ENCODE data around the gene MRPS12. TPM values are rescaled to one million over a fixed set of nuclear protein-coding genes. Genes with fewer than 3 reads are reported as not detected.

MRPS12 gene
- polyA plus RNA-seq, 3 donors = 17.2 to 81.5 (median 73.0) TPM

GRCh38 chr19:38951187-38951586 lies 20.4 kb downstream of the MRPS12 start:
- no CpG with 5 or more reads among the region's 3 CpGs for WGBS (ENCODE audit: insufficient coverage)
- peaks cover 30 to 53% (median 44%) of the 10 kb centered on the region in 3 donors for H3K27me3 Mint-ChIP-seq (ENCODE audit: low read depth in 3 of 3)
- no peak overlapping the region for H3K4me3 Mint-ChIP-seq
- H3K4me1 ChIP-seq (ENCODE audit: control insufficient read depth in 1 of 2, insufficient read depth in 2 of 2, low read length in 2 of 2) = peaks cover 7 to 10% of the 10 kb centered on the region in 2 donors
- H3K9ac ChIP-seq (ENCODE audit: insufficient read depth, low read length, poor library complexity, severe bottlenecking) = no peak overlapping the region
- no peak for TF ChIP-seq CTCF (IDR thresholded peaks at IDR 0.05)
- peaks cover 11% of the 10 kb centered on the region for H3K4me1 Mint-ChIP-seq
- no peaks in the 10 kb centered on the region for H3K79me2 ChIP-seq (ENCODE audit: insufficient read depth, low read length)
- no peak overlapping the region for H2AFZ ChIP-seq (ENCODE audit: insufficient read depth, low read depth, low read length, poor library complexity, severe bottlenecking)
- no peak overlapping the region for H3K27ac ChIP-seq (ENCODE audit: low read depth in 1 of 2, low read length in 2 of 2)
- DNase-seq = no peak
- no peaks in the 10 kb centered on the region for H3K9me3 ChIP-seq (replicated peaks in 1 of 2; ENCODE audit: control insufficient read depth in 1 of 2, insufficient read depth in 1 of 2, low read length in 2 of 2)
- no peaks in the 10 kb centered on the region for H3K36me3 ChIP-seq (replicated peaks in 1 of 2; ENCODE audit: control insufficient read depth in 1 of 2, insufficient read depth in 2 of 2, low read length in 2 of 2)
- H4K20me1 ChIP-seq (ENCODE audit: insufficient read depth, low read length) = no peaks in the 10 kb centered on the region
- intact Hi-C loops (cut with micrococcal nuclease) = no loop called here
- peaks cover 0 to 14% of the 10 kb centered on the region in 2 donors for H3K27me3 ChIP-seq (ENCODE audit: control insufficient read depth in 2 of 2, insufficient read depth in 2 of 2, low read length in 2 of 2)
- H3K36me3 Mint-ChIP-seq = no peaks in the 10 kb centered on the region
- H3K4me3 ChIP-seq (replicated peaks in 1 of 3; ENCODE audit: low read depth in 2 of 3, low read length in 3 of 3) = no peak overlapping the region
- no peak overlapping the region for H3K27ac Mint-ChIP-seq
- H3K9me3 Mint-ChIP-seq = peaks cover 0 to 10% (median 8%) of the 10 kb centered on the region in 7 donors
- H3K4me2 ChIP-seq (replicated peaks; ENCODE audit: extremely low read depth, low read length, poor library complexity, severe bottlenecking) = no peak overlapping the region

GRCh38 chr19:38952395-38953165 lies 21.8 kb downstream of the MRPS12 start:
- no peaks in the 10 kb centered on the region for H4K20me1 ChIP-seq (ENCODE audit: insufficient read depth, low read length)
- peak; percentile 31 for TF ChIP-seq CTCF (IDR thresholded peaks at IDR 0.05)
- no peaks in the 10 kb centered on the region for H3K36me3 ChIP-seq (replicated peaks in 1 of 2; ENCODE audit: control insufficient read depth in 1 of 2, insufficient read depth in 2 of 2, low read length in 2 of 2)
- Mint-ChIP-seq H3K27ac (no peak overlapping the region), H3K4me3 (peak overlapping the region in 1 of 2 donors; percentile 11), H3K27me3 (ENCODE audit: low read depth in 3 of 3) (peaks cover 30 to 52% (median 44%) of the 10 kb centered on the region in 3 donors), H3K4me1 (peaks cover 11% of the 10 kb centered on the region), H3K9me3 (peaks cover 0 to 10% (median 8%) of the 10 kb centered on the region in 7 donors), H3K36me3 (no peaks in the 10 kb centered on the region)
- H3K27ac ChIP-seq (ENCODE audit: low read depth in 1 of 2, low read length in 2 of 2) = no peak overlapping the region
- H3K4me3 ChIP-seq (replicated peaks in 1 of 3; ENCODE audit: low read depth in 2 of 3, low read length in 3 of 3) = no peak overlapping the region
- peaks cover 0 to 14% of the 10 kb centered on the region in 2 donors for H3K27me3 ChIP-seq (ENCODE audit: control insufficient read depth in 2 of 2, insufficient read depth in 2 of 2, low read length in 2 of 2)
- 40% methylated on average over 10 of the region's 13 CpGs for WGBS (ENCODE audit: insufficient coverage)
- H3K4me1 ChIP-seq (ENCODE audit: control insufficient read depth in 1 of 2, insufficient read depth in 2 of 2, low read length in 2 of 2) = peaks cover 7 to 10% of the 10 kb centered on the region in 2 donors
- intact Hi-C loops (cut with micrococcal nuclease) = no loop called here
- H3K4me2 ChIP-seq (replicated peaks; ENCODE audit: extremely low read depth, low read length, poor library complexity, severe bottlenecking) = no peak overlapping the region
- no peak overlapping the region for H2AFZ ChIP-seq (ENCODE audit: insufficient read depth, low read depth, low read length, poor library complexity, severe bottlenecking)
- DNase-seq = no peak
- H3K9me3 ChIP-seq (replicated peaks in 1 of 2; ENCODE audit: control insufficient read depth in 1 of 2, insufficient read depth in 1 of 2, low read length in 2 of 2) = no peaks in the 10 kb centered on the region
- H3K79me2 ChIP-seq (ENCODE audit: insufficient read depth, low read length) = no peaks in the 10 kb centered on the region
- no peak overlapping the region for H3K9ac ChIP-seq (ENCODE audit: insufficient read depth, low read length, poor library complexity, severe bottlenecking)
